Measurements from ENCODE around the gene SLC8B1.
"Not testable (repeated sequence)": the region's sequence is repeated elsewhere in the genome, so short reads cannot be mapped to it uniquely, and the experiment has no call there.

SLC8B1 gene

DNA sequence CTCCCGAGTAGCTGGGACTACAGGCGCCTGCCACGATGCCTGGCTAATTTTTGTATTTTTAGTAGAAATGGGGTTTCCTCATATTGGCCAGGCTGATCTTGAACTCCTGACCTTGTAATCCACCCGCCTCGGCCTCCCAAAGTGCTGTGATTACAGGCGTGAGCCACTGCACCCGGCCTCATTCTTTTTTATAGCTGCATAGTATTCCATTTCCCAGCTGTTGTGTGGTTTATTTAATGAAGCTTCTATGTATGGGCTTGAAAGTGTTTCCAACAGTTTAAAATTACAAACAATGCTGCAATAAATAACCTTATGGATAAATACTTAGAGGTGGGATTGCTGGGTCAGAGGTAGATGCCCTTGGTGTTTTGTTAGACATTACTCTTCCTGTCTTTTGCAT, 19.3 kb upstream of the SLC8B1 start:
- not testable (repeated sequence) for DNase-seq

DNA sequence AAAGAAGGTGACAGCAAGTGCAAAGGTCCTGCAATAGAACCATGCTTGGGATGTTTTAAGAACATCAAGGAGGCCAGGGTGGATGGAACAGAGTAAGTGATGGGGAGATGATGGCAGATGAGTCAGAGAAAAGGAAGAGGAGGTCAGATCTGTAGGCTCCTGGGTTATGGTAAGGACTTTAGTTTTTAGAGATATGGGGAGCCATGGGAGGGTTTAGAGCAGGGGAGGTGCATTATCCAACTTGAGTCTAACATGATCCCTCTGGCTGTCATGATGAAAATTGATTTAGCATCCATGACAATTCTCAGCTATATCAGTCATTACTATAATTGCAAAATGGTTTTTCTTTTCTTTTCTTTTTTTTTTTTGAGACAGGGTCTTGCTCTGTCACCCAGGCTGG, 16.2 kb upstream of the SLC8B1 start:
- no peak for DNase-seq

DNA sequence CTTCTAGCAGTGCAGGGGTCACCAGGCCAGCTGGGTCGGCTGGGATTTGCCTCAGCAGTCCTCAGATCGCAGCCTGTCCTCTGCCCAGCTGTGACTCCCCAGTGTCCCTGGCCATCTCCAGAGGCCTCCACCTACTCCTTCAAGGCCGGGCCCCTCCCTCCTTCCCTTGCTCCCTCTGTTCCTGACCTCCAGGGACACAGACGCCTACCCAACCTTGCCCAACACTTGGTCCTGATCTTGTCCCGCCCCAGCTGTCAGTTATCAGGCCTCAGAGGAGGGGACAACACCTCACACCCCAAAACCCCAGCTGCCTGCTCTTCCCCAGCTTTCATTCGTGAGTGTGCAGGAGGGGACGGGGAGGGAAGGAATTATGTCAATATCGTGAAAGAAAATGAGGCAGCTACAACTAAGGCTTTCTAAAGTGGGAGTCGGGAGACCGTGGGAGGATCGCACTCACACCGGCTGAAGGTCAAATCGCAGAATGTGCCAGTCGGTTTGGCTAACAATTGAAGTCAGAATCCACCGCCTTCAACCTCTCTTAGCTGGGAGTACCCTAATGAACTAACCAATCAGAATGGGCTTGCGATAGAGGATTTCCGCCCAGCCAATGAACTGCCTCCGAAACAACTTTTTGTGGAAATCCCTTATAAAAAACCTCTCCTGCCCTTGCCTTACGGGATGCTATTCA, 14.1 kb upstream of the SLC8B1 start:
- DNase-seq = no peak

DNA sequence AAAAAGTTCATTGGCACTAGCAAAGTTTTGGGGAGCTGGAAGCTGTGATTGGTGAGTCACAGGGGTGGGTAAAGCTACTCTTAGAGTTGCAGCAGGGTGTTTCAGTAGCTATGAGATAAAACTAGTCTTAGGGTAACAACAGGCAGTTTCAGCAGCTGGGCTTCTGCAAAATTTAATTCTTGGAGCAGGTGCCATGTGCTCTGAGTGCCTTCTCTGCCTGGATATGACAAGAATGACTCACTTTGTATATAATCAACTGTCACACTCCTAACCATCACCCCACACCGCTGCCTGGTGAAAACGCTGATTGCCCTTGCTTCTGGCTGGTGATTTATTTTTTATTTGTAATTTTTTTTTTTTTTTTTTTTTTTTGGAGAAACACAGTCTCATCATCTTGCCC, 13.0 kb upstream of the SLC8B1 start:
- no peak for DNase-seq

DNA sequence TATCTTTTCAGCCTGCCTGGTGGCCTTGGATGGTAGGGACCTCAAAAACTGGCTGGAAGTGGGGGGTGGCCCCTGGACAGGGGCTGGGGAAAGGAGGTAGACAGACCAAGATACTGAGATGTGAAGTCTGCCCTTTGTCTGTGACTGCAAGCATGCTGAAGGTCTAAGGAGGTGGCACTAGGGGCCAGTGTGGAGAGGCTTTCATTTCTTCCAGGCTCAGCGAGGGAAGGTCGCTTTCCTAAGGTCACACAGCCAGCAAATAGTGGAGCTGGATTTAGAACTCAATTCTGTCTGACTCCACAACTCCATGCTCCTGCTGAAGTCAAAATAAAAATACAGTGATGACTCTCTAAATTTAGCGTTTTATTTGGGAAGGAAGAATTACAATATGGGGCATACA, 12.2 kb upstream of the SLC8B1 start:
- DNase-seq = no peak

DNA sequence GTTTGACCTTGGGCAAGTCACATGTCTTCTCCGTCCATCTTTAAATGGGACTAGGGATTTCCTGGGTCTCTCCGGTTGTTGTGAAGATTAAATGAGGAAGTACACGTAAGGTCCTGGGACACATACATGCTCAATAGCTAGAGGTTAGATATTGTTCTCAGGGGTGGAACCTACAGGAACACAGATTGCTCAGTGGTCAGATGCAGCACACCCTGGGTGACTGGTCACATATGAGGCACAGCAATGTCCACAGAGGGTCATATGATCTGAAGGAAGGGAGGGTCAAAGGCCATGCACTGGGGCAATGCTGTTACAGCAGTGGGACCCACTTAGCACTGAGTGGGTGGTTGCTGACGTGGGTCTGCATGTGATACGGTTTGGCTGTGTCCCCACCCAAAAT, 11.4 kb upstream of the SLC8B1 start:
- DNase-seq = no peak

DNA sequence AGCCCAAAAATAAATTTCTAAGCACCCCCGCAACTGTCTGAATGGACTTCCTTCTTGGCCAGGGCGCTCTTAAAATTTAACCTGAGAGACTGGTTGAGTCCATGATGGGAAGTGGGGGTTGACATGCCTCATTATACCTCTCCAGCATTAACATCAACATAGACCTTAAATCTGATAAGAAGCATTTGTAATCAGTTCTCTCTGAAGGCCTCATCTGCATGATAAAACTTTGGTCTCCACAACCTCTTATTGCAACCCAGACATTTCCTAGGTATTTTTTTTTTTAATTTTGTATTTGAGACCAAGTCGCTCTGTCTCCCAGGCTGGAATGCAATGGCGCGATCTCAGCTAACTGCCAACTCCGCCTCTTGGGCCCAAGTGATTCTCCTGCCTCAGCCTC, 10.4 kb upstream of the SLC8B1 start:
- no peak for DNase-seq

DNA sequence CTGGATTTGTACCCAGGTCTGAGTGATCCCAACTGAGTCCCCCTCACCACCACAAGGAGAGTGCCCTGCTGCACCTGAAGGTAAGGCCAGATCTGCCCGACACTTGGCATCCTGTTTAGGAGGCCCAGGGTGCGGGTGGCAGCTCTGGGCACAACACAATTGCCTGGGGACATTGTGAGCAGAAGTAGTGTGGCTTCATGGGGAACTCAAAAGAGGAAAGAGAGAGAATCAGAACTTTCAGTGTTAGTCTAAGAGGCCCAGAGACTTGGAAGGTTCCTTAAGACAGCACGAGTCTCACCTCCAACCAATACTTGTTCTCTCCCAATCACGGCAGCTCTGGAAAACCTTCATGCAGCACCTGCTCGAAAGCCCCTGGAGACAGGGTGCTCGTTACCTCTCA, 6.6 kb upstream of the SLC8B1 start:
- no peak for DNase-seq

DNA sequence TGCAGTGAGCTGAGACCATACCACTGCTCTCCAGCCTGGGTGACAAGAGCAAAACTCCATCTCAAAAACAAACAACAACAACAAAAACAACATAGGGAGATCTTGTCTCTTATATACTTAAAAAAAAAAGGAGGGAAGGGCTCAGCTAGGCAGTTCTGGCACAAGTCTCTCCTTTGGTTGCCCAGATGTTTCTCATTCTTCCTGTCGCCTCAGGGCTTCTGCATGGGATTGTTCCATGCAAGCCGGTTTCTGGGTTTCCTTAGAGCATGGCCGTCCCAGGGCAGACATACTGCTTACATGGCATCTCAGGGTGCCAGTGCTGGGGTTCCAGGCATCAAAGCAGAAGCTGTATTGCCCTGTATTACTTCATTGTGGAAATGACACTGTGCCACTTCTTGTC, 5.2 kb upstream of the SLC8B1 start:
- DNase-seq = no peak

DNA sequence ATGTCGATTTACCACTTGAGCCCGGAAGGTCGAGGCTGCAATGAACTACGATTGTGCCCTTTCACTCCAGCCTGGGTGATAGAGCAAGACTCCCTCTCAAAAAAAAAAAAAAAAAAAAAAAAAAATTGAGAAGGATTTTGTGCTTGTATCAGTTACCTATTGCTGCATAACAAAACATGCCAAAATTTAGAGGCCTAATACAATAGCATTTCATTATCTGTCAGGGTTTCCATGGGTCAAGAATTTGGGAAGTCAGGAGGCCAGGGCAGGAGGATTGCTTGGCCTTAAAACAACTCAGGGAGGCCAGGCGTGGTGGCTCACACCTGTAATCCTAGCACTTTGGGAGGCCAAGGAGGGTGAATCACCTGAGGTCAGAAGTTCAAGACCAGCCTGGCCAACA, 4.6 kb upstream of the SLC8B1 start:
- no peak for DNase-seq

DNA sequence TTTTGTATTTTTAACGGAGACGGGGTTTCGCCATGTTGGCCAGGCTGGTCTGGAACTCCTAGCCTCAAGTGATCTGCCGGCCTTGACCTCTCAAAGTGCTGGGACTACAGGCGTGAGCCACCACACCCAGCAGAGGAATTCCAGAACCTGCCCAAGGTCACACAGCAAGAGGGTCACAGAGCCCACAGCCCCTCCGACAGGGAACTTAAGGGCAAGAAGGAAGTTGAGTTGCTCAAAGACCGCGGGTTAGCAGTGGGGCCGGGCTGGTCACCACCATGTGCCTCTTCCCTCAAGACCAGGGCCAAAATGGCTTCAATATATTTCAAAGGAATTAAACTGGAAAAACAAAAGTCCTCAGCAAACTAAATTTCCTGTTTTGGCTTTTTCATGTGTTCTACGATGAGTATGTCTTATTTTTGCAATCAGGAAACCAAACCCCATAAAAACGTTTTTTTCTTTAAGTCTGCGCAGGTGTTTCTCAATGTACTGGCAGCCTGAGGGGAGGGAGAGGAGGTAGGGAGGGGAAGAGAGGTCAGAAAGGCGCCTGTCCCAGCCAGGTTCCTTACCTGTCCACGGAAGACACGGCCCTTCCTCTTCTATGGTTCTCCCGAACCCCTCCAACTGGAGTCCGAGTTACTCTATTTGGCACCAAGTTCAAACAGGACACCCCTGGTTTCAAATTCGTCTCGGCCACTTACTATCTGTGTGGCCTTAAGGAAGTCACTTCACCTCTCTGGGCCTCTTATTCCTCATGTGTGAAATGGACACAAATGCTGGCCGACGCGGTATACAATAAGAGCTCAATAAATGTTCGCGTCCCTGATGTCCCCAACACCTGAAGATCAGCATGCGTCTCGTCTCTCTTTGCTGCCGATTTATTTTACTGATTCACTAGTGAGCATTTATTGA, 778 bp downstream of the SLC8B1 start:
- no peak for DNase-seq

DNA sequence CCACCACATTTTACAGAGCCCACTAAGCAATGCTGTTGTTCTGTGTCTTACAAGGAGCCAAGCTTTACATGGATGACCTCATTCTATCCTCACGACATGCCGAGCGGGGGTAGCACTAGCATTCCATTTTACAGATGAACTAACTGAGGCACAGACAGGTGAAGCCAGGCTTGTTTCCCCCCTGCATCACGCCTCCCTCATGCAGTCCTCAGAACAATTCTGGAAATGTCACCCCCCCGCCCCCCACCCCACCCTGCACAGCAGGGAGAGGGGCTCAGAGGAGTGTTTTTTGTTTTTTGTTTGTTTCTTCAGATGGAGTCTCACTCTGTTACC, 1.5 kb downstream of the SLC8B1 start:
- DNase-seq = no peak

DNA sequence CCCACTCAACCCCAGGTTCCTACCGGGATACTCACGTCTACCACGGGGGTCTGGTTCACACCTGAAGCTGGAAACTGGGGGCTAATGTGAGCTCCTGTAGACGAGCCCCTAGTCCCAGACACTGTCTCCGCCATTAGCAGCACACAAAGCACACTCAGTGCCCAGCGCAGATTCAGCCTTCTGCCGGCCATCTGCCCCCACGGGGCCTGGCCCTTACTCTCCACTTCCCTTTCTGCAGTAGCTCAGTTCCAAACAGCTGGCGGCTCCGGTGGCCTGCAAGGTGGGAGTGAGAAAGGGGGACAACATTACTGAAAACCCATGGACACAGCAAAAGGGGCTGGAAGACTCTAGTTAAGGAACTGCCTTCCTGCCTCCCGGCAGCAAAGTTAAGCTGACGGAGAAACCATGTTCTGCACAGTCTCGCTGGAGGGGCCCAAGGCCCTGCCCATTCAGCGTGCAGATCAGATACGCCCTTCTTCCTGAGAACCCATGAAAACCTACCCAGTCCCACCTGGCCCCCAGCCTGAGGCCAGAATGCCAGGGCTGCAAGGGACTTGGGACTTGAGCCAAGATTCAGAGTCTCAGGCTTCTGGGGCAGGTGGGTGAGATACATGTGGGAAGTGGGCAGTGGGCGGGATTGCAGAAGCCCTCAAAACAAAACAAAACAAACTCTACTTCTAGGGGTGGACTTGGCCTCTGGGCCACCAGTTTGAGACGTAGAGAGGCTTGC, 2.1 kb downstream of the SLC8B1 start:
- DNase-seq = no peak

DNA sequence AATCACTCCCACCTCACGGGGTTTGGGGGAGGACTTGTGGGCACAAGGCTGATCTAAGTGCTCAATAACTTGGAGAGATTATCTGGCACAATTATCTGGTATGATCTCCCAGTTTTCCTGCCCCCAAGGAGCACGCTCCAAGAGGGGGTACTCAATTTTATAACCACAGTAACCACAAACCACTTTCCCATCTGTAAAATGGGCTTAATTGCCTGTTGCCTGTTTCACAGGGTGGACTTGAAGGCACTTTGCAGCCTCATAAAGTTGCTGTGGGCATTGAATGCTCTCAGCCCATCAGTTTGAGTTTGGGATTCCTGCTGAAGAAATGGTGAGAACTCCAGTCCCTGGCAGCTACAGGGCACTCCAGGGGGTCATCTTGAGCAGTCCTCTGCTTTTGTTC, 4.4 kb downstream of the SLC8B1 start:
- DNase-seq = no peak

DNA sequence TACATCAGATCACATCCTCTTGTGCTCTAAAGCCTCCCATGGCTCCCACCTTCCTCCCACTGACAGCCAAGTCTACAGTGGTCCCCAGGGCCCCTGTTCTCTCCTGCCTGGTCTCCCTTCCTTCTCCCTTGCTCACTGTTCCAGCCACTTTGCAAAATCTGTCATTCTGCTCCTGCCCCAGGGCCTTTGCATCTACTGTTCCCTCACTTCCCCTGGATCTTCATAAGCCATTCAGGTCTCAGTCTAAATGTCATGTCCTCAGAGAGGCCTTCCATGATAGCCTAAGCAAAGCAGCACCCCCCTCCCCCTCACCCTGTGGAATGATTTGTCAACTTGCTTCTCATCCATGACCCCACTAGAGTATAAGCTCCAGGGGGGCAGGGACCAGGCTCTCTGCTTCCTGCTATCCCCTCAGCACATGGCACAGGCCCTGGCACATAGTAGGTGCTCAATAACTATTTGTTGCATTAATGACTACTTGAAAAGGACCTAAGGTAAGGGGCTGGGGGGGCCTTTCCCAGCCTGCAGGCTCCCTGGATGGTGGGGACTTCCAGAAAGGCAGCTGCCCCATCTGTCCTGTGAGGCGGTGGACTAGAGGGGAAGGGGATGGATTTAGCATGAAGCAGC, 5.0 kb downstream of the SLC8B1 start:
- DNase-seq = no peak

DNA sequence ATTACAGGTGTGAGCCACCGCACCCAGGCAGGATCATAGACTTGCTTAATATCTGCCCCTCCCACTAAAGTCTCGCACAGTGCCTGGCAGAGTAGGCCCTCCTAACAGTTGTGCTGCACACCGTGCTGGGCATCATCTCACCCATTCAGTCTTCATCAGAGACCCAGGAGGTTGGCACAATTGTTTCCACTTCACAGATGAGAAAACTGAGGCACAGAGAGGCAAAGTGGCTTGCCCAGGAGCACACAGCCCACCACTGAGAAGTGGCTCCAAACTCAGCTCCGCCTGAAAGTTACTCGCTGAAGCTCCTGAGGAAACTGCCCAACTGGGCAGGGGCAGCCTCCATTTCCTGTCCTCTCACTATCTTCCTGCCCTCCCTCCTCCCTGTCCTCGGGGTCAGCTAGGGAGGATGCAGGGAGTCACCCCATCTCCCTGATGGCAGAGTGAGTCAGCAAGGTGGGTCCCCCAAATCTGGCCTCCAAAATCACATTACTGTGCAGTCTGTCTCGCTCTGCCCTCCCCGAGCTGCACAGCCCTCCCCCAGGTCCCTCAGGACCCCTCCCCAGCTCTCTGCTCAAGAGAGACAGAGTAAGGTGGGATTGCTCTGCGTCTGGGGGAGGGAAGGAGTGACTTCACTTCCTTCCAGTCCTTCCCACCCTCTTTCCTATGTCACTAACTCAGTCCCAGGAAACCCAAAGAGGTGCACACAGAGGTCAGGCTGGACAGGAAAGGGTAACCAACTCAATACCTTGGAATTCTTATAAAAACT, 5.7 kb downstream of the SLC8B1 start:
- DNase-seq = no peak

DNA sequence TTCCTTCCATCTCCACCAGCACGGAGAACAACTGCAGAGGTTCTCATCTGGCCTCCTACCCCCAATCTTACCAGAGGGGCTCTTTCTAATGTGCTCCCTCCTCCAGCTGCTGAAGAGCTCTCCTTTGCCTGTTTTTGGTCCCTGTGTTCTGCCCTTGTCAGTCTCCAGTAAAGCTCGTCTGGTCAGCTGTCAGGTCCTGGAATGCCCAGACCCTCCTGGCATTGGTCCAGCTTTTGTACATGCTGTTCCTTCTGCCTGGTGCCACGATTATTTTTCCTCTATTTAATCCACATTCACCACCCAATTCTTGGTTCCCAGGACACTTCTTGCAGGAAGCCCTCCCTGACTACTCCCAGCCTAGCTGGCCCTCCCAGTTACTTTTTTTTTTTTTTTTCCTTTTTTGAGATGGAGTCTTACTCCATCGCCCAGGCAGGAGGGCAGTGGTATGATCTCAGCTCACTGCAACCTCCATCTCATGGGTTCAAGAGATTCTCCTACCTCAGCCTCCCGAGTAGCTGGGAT, 6.5 kb downstream of the SLC8B1 start:
- DNase-seq = no peak

DNA sequence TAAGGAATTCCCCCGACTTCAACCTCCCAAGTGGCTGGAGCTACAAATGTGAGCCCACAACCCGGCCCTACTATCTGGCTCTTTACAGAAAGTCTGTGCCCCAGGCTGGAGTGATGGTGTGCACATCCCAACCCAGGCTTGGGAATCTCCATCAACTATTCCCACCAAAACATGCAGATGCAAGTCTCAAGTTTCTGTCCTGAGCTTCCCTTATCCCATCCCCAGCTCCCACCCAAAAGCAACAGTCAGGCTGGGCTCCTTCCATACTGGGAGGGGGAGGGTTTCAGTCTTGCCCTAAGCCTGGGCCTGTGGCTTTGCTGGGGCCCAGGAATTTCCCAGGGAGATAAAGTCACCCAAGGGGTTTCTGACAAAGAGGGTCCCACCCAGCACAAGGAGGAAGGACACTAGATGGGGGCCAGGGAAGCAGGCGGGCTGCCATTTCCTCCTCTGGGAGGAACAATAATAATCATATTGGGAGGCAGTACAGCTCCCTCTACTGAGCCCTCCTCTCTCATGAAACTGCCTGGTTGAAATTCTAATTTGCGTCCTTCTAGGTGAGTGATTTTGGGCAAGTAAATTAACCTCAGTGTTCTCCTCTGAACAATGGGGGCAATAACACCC, 8.0 kb downstream of the SLC8B1 start:
- DNase-seq = no peak

DNA sequence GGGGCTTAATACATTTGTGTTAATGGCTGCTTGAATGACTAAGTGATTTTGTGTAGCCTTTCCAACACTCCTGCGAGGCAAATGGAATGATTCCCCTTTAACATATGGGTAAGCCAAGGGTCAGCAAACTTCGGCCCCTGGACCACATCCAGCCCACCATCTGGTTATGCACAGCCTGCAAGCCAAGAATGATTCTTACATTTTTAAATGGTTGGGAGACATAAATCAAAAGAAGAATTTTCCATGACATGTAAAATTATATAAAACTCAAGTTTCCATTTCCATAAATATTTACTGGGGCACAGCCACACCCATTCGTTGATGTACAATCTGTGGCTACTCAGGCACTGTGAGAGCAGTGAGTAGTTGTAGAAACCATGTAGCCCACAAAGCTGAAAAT, 9.0 kb downstream of the SLC8B1 start:
- no peak for DNase-seq

DNA sequence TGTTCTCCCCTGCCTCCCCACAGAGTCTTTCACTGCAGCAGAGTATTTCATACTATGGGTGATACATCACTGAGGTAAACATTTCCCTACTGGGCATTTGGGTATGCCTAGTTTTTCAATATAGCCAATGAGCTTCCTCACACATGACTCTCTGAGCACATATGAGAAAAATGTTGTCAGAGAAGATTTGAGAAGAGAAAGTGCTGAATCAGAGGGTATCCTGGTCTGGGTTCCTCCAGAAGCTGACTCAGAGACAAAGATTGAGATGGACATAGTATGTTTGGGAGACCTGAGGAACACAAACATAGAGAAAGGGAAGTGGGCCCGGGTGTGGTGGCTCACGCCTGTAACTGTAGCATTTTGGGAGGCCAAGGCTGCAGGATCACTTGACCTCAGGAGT, 12.6 kb downstream of the SLC8B1 start:
- no peak for DNase-seq

DNA sequence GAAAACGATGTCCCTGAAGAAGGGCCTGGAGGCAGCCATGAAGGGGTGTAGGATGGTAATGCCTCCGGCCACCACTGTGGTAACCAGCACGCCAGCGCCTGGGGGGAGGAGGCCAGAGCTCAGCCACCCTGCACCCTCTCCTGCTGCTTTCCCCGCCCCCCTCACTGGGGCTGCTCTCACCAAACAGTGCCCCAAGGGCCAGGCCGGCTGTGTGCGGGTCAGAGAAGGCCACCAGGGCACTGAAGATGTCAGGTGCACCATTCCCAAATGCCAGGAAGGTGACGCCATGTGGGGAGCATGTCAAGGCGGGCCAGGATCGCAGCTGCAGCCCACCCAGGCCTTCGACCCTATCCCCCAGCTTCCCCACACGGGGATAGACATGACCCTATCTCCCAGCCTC, 14.5 kb downstream of the SLC8B1 start:
- DNase-seq = no peak

Measured in cortex of kidney (tissue), 1 donor.